Stimulated activated CD8-positive, alpha-beta memory T cell treated with anti-CD3 and anti-CD28 coated beads, Interleukin-15, amount 100 ng/mL, for 1 hour (primary cell): ENCODE measurements around the gene PRKCA.
"Not testable (repeated sequence)": the region's sequence is repeated elsewhere in the genome, so short reads cannot be mapped to it uniquely, and the experiment has no call there.

ENCODE experiments used
- DNase-seq: peaks from one replicate; pipeline ENCODE4 v3.0.0-alpha.2; 2020; ENCODE audit warnings: low read depth

PRKCA gene

DNA sequence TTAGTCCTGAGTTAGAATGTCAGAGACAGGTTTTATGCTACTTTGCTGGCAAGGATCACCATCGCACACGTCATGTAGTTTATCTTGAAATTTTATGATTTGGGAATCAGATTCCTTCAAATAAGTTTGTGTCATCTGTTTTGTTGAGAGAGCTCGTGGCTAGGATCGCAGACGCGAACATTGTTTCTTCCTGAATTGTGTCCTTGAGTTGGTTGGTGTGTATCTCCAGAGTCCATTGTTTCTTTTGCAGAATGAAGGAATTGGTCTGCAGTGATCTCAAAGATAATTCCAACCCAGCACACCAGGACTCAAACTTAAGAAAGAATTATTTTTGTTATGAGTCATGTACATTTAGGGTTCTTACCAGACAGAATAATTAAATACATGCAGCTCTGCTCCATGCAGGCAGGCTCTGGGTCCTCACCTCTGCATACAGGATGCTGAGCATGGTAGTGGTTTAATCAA lies 51.6 kb downstream of the PRKCA start:
- no peak for DNase-seq

DNA sequence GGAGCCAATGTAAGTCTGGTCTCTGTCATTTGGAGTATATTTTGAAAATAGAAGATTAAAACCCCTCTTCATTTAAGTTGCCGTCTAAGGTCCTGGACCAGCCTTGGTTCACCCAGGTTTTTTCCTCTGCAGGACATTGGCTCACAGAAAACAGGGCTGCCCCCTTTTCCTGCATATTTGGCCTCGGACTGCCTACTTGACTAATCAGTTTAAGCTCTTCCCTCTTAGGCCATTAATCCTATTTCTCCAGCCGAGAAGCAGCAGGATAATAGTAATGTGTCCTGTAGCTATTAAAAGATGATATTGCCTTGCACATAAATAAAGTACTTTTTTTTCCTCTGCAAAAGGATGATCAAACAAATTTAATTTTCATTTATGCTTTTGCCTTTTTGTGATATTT lies 52.1 kb downstream of the PRKCA start:
- no peak for DNase-seq

DNA sequence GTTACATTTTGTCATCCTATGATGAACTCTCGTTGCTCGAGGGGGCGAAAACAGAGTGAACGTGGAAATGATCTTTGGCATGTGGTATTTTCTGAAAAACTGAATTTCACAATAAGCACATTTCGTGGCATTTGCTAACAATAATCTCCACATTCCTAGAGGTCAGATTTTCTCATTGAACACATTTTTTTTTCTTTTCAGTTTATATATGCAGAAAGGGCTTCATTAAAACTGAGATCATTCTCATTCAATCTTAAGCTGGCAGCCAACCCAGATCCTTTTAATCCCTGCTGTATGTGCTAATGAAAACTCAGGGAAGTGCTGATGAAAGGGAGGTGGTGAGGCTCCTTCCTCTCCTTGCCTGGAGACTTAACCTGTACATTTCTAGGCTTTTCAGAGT lies 52.6 kb downstream of the PRKCA start:
- DNase-seq: no peak

DNA sequence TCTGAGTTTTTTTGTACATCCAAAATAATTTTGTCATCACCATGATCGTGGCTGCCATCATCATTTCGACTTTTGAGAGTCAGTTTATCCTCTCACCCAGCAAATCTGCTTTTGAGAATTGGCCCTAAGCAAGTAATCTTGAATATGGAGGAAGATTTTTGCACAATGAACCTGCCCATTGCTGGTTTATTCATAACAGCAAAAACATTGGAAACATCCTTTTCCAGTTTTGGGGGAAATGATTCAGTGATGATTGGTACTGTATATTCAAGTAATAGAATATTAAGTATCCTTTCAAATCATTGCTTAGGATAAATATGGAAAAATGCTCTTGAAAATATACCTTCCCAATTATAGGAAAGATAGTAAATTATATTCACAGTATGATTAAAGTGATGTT lies 53.1 kb downstream of the PRKCA start:
- DNase-seq: no peak

DNA sequence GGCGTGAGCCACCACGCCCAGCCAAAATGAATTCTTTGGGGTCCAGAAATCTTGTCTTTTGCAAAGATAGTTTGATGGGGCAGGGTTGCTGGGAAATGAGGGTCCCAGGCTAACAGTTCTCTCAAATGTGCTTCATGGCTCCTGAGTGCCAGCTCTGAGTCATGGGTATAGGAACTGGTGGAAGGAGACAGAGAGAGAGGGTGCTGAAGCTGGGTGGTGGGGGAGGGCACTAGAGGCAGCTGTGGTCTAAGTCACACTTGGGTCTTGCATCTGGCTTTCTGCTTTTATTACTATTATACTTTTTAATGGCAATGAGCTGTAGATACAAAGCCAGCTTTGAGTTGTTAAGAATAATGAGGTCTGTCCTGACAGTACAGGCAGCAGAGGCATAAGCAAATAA lies 54.6 kb downstream of the PRKCA start:
- DNase-seq: no peak

DNA sequence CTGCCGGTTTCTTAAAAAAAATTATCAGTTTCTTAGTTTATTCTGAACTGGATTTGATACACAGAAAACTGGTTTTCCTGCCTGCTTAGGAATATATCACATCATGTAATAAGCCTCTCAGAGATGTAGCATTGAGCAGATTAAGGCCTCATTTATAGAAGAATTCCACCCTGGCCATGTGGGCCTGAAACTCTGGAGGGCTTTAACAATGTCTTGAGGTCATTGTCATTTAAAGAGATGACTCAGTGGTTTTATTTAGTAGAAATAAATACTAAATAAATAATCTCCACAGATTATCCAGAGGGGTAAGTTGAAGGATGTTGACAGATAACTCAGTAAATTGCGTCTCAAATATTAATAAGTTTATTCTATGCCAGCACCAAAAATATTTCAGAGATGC lies 56.9 kb downstream of the PRKCA start:
- no peak for DNase-seq

DNA sequence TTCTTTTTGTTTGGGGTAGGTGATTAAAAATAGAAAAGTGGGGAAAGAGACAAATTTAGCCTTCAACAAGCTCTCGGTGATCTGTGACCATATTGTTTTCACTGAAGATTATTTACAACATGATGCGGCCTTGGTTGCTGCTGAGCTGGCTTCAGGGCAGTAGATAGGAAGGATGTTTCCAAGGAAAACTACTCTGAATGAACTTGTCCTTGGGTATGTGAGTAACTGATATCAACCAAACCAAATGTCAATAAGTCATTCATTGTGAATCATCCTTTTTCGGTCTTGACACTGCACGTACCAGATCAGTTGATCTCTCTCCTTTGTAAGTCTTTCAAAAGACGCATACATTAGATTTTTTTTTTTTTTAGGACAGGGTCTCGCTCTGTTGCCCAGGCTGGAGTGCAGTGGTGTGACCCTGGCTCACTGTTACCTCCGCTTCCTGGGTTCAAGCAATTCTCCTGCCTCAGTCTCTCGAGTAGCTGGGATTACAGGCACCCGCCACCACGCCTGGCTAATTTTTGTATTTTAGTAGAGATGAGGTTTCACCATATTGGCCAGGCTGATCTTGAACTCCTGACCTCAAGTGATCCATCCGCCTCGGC lies 58.6 kb downstream of the PRKCA start:
- DNase-seq: not testable (repeated sequence)

DNA sequence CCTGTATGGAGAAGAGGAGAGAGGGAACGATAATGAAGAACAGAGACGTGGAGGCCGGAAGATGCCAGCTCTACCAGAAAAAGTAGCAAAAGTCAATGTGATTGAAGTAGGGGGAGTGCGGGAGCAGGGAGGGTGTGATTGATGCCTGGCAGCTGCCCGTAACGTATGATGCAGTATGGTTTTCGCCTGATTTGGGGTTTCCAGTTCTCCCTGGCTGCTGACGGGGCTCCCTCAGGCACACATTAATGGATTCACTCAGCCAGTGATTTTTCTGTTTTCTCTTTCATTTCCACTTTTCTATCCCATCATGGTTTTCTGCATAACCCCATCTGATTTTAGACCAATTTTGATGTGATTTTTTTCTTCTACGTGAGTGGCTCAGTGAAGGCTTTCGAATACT lies 62.1 kb downstream of the PRKCA start:
- DNase-seq: no peak

DNA sequence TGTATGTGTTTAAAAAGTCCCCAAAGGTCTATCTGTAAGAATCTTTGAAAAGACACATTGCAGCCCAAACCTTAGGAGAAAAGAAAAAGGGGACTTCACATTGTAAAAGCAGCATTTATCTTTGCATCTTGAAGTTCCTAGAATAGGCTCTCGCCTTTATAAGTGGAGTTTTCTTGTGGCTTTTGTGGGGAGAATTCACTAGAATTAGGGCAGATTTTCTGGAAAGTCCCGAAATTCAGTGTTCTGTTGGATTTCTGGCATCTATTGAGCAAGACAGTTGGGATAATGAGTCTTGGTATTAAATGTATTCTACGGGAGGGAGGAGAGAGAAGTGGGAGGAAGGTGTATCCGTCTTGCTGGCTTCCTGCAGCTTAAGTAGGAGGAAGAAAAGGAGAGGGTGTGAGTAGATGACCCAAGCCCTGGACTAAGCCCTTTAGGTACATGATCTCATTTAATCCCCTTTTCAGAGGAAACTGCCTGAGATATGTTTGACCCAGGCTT lies 62.6 kb downstream of the PRKCA start:
- DNase-seq: no peak

DNA sequence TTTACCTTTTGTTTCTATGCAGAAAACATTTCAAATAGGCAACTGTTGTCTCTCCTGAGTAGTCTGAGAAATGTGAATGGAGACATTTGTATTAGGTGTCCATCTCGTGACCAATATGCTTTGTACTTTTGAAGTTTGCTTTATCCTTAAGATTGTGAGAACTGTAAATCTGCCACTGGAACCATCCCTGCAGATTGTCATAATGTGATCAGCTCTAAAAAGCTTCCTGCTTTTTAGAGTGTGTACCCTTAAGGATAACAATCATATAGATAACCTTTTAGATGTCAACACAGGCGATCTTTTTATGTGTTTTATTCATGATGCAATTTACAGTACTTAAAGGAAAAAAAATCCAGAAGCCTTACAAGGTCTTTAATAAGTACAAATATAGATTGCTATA lies 63.5 kb downstream of the PRKCA start:
- DNase-seq: no peak

DNA sequence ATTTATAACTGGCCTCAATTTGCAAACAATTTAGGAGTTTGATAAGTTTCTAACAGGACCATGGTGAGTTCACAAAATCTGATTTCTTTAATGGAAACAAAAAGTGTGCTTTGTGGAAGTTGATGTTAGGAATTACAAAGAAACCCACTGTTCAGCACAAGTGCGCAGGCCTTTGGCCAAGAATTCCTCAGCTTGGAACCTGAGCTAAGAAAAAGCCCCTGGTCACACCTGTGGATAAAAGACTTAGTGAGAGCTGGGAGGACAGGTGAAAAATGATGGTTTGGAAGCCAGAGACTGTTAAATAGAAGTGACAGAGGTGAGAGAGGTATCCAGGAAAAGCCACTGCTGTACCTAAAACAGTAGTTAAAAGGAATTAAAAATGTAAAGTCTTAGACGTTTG lies 64.7 kb downstream of the PRKCA start:
- DNase-seq: no peak

DNA sequence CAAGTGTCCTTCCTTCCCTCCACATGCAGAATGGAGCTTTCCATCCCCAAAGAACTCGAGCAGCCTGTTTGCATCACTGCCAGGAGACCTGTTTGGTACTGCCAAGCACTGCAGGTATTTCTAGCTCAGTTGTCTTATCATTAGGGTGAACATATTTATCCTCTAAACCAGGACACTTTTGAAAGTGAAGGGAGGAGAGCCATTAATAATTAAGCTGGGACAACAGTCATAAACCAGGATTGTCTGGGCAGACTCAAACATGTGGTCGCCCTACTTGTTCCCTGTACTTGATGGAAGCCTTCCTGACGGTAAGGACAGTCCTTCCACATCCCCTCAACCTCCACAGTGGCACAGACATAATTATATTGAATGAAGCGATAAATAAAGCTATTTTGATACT lies 67.4 kb downstream of the PRKCA start:
- no peak for DNase-seq

DNA sequence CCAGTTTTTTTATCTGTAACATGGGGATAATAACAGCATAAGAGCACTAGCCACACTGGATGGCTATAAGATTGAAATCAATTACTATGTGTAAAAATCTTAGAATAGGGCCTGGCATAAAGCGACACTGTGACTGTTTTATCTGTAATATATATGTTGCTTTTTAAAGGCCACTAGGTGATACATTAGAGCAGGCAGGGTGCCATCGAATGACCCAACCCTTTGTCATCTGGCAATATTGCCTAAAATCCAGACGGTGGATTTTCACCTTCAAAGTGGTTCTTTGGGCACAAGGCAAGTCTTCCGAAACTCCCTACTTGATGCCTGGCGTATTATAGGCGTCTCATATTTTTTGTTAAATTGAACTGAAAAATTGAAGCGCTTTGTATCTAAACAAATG lies 69.1 kb downstream of the PRKCA start:
- no peak for DNase-seq

DNA sequence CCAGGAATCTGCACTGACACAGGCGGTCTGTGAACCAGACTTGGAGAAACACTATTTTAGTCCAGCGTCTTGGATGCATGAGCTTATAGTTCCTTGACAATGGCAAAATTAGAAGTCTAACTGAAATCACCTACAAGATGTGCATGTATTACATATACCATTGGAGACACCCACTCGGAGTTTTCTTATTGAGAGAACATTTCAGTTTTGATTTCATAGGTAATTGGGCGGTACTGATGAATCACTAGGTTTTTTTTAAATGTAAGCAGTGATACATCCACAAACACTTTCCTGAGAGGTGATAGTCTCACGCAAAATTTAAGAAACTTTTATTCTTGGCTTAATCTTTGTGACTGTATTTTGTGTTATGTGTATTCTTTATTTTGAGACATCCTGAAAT lies 69.8 kb downstream of the PRKCA start:
- no peak for DNase-seq

DNA sequence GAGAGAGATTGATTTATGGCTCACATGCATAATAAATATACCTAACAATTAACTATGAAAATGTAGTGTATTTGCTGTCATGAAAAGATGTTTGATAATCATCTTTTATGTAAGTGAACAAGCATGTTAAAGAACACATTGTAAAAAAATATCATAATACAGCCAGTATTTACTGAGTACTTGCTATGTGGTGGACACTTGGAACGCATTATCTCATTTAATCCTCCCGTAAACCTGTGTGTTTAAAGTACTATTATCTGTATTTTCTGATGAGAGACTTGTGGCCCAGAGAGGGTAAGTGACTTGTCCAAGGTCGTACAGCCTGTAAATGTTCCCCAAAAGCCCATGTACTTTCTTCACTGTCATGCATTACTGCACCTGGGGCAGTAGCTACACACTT lies 70.7 kb downstream of the PRKCA start:
- no peak for DNase-seq

DNA sequence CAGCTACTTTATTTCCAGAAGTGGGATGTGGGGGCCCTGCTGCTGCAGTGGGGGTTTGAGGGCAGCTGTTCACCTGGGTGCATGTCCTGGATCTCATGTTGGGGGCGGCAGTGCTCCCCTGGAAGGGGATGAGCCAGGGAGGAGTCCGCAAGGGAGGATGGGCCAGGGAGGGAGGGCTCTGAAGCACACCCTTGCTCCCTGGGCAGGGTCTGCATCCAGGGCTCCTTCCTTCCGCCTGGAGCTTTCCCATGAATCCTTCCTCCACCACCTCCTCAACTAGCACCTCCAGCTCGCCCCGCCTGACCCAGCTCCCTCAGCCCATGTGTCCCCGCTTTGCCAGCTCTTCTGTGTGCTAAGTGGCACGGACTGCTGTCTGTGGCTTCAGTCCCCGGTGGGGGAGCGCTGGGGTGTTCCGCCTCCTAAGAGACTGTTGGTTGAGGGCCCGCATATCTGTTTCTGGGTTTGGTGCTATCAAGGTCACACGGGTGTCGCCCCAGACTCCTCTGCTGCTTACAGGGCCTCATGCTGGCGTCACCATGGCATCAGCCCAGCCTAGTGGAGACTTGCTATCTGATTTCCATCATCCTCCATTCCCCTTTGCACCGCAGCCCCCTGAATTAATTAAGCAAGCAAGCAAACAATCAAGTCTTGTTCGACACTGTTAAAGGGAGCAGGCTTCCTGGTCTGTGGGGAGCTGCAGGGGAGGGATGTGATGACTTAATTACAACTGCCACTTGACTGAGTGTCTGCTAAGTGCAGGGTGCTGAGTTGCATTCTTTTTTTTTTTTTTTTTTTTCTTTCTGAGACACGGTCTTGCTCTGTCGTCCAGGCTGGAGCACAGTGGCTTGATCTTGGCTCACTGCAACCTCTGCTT lies 71.8 kb downstream of the PRKCA start:
- DNase-seq: peak; percentile 54

DNA sequence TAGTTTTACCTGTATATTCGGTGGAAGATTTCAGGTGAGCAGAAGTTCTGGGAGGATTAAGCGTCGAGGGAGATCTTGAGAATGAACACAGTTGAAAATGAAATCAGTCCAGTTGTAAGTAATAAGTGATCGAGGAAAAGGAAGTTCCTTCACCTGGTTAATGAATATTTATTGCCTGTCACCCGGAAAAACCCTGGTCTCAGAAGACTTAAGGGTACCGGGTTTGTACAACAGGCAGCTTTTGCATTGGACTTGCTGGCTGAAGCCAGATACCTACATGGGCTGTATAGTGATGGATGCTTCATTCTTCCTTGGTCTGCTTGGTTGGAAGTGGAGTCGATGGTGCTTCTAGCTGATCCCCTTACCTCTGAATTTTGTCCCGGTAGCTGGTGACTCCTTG lies 72.7 kb downstream of the PRKCA start:
- no peak for DNase-seq

DNA sequence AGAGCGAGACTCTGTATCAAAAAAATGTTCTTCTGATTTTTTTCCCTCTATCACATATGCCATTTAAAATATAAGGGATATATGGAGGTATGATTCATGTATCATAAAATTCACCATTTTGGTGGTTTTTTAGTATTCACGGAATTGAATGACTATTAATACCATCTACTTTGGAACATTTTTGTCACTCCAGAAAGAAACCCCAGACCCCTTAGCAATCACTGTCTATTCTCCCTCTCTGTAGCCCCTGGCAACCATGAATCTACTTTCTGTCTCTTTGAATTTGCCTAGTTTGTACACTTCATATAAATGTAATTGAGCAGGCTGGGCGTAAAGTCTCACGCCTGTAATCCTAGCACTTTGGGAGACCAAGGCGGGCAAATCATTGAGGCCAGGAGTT lies 75.9 kb downstream of the PRKCA start:
- DNase-seq: no peak

DNA sequence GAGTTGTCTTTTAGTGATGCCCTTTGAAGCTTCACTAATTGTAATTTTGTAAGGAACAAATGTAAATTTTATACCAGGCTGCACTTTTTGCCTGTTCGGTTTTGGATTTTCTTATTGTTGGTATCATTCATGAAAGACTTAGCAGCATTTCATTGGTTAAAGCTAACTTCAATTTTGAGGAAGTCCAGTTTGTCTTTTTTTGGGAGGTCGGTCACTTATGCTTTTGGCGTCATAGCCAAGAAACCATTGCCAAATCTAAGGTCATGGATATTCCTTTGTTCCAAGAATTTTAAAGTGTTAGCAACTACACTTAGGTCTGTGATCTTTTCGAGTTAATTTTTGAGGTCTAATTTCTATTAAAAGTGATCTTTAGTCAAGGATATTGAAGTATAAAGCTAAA lies 77.1 kb downstream of the PRKCA start:
- DNase-seq: no peak

DNA sequence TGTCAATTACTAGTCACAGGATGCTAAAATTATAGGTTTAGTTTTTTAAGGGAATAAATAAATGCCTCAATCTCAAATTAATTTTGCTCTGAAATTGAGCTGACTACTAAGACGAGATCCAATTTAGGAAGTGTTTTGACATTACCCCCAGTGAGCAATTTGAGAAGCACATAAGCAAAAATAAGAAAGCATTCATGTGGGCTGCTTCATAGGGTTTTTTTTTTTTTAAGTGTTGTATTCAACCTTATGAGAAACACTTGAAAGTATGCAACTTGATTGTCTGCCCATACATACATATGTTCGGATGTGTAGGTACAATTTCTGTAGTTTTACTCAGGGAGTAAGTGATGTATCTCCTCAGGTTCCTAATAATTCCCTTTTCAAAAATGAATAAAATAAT lies 77.6 kb downstream of the PRKCA start:
- DNase-seq: no peak

DNA sequence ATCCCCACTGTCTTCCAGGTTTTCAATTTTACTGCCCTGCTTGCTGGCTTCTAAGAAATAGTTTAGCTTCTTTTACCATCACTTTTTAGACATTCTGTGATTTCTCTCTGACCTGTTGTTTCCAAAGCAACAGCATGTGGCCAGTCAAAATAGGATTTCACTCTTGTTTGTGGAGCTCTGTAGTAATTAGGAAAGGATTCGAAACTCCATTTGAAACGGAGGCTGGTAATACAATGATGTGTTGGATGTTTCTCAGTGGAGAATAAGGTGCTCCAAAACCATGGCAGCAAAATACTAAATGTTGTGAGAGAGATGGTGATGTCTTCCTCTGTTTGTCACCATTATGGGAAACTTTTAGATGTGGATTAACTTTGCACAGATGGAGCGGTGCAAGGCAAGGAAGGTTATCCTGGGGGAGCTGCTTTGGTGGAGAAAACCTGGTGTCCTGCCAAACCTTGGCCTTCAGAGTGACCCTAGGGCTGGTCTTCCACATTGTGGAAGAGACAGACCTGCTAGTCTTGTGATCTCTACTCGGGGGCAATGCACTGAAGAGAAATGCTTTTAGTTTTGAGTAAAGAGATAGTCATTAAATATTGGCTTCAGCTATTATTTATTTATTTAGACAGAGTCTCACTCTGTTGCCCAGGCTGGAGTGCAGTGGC lies 79.4 kb downstream of the PRKCA start:
- no peak for DNase-seq

DNA sequence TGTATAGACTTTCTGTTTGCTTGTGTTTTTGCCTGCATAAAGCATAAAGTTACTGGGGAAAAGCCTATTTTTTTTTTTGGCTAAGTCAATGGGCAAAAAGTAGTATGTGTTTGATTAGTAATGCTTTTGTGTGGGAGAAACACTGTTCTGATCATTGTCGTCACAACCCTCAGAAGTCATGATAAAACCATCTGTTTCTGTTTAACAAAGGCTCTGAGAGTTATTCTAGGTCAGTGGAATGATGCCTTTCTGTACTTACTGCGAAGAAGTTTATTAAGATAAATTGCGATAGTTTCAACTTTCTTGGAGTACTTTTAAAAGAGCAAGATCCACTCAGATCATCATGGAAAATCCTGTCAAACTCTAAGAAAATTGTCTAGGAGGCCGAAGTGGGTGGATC lies 80.9 kb downstream of the PRKCA start:
- no peak for DNase-seq
